ENCODE measurements around the gene RSPH1.
A peak's percentile ranks its signal among the peaks of the same experiment; 100 is the strongest.

Gene RSPH1

DNA sequence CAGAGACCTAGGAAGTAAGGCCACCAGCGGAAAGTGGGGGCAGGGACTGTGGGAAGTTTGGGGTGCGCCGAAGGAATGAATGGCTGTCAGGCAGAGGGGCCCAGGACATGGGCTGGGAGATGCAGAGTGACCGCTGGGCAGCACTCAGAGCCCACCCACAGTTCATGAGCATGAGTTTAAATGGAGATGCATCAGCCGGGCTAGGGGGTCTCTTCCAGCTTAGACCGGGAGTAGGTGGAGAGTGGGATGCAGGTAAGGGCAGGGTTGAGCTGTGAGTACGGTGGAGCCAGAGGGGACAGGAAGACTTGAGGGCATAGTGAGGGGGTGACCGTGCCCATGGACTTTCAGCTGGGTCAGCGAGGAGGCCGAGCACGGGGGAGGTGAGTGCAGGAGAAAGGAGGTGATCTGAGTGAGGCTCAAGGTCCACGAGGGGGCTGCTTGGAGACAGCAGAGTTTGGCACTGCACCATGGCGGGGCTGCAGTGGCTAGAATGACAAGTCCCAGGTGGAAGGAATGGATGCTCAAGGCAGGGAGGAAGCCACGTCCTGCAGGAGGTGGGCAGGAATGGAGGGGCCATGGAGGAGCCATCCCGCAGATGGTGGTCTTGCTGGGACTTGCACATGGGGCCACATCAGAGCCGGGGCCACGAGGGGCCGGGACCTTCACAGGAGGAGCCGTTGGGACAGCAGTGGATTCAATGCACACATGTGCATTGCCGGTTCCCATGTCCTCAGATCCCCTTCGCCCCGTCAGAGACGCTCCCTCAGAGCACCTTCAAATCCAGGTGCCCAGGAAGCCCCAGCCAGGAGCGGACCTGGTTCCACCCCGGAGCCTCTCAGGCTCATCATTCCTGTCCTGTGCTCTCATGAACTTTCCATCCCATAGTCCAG lies 57.5 kb downstream of the RSPH1 start:
- H3K4me3 ChIP-seq (ENCODE audit: low read length): no peak overlapping the region
- no peak for DNase-seq (ENCODE audit: low read depth)
- no peak for TF ChIP-seq CTCF (IDR thresholded peaks at IDR 0.05; ENCODE audit: insufficient read depth, low read depth, low read length, missing control alignments)

DNA sequence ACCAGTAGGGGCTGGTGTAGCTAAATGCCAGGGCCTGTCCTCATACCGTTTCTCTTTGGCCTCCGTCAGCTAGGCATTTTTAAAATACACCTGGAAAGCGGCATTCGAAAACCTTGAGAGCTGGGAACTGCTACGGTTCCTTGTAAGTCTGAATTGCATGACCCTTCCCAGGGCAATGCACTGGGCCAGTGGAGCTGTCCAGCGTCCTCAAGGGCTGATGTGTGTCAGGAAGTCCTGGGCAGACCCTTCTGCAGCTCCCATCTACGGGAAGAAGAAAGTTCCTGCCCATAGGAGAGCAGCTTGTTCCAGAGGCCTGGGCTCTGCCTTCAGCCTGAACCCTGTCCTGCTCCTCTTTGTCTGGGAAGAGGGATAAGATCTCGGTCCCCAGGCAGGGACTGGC lies 58.2 kb downstream of the RSPH1 start:
- no peak for TF ChIP-seq CTCF (IDR thresholded peaks at IDR 0.05; ENCODE audit: insufficient read depth, low read depth, low read length, missing control alignments)
- no peak overlapping the region for H3K4me3 ChIP-seq (ENCODE audit: low read length)
- DNase-seq (ENCODE audit: low read depth): peak; percentile 23

DNA sequence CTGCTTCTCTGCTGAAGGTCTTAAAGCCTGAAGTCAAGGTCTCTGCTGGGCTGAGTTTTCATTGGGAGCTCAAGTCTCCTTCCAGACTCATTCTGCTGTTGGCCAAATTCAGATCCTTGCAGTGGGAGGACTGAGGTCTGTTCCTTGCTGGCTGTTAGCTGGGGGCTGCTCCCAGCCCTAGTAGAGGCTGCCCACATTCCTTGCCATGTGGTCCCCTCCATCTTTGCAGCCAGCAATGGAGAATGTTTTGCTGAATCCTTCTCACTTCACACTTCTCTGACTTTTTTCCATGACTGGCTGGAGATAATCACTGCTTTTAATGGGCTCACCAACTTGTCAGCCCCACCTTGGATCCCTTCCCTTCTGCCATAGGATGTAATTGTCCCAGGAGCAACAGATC lies 59.1 kb downstream of the RSPH1 start:
- TF ChIP-seq CTCF (IDR thresholded peaks at IDR 0.05; ENCODE audit: insufficient read depth, low read depth, low read length, missing control alignments): no peak
- no peak for DNase-seq (ENCODE audit: low read depth)
- no peak overlapping the region for H3K4me3 ChIP-seq (ENCODE audit: low read length)

DNA sequence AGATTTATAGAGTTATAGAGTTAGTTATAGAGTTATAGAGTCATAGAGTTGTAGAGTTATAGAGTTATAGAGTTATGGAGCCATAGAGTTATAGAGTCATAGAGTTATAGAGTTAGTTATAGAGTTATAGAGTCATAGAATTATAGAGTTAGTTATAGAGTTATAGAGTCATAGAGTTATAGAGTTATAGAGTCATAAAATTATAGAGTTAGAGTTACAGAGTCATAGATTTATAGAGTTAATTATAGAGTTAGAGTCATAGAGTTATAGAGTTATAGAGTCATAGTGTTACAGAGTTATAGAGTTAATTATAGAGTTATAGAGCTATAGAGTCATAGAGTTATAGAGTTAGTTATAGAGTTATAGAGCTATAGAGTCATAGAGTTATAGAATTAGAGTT lies 60.2 kb downstream of the RSPH1 start:
- TF ChIP-seq CTCF (IDR thresholded peaks at IDR 0.05; ENCODE audit: insufficient read depth, low read depth, low read length, missing control alignments): no peak
- H3K4me3 ChIP-seq (ENCODE audit: low read length): no peak overlapping the region
- DNase-seq (ENCODE audit: low read depth): no peak

- no peak for DNase-seq (ENCODE audit: low read depth)
- no peak for TF ChIP-seq CTCF (IDR thresholded peaks at IDR 0.05; ENCODE audit: insufficient read depth, low read depth, low read length, missing control alignments)
- no peak overlapping the region for H3K4me3 ChIP-seq (ENCODE audit: low read length)
These were observed 60.6 kb downstream of the RSPH1 start for GRCh38 chr21:42435401-42435800.

- no peak for DNase-seq (ENCODE audit: low read depth)
- TF ChIP-seq CTCF (IDR thresholded peaks at IDR 0.05; ENCODE audit: insufficient read depth, low read depth, low read length, missing control alignments): no peak
These were observed 61.1 kb downstream of the RSPH1 start for GRCh38 chr21:42434884-42435283.

More at GRCh38 chr21:42434884-42435283, 61.1 kb downstream of the RSPH1 start:
- H3K4me3 ChIP-seq (ENCODE audit: low read length): no peak overlapping the region

Measured in epithelial cell of esophagus (primary cell).